Activated CD8-positive, alpha-beta memory T cell treated with anti-CD3 and anti-CD28 coated beads for 48 hours (primary cell): ENCODE results near the gene SIGLEC12.
"Not testable (repeated sequence)": the region's sequence is repeated elsewhere in the genome, so short reads cannot be mapped to it uniquely, and the experiment has no call there.

Source experiments
- DNase-seq, 3 experiments: peaks; one replicate each; pipeline ENCODE4 v3.0.0-alpha.2; 2020; ENCODE audit warnings: low read depth in 2 of 3, low spot score in 2 of 3

SIGLEC12 gene

GRCh38 chr19:51460164-51460992 is 41.2 kb downstream of the SIGLEC12 start:
- DNase-seq = no peak

- DNase-seq = no peak
Measured at GRCh38 chr19:51458899-51459505, 42.6 kb downstream of the SIGLEC12 start.

- no peak for DNase-seq
Measured at GRCh38 chr19:51458051-51458645, 43.5 kb downstream of the SIGLEC12 start, which contains the start of gene SIGLEC8. SIGLEC8 (minus strand) TSS chr19:51458454; CDS start chr19:51458387, 67 bp downstream.

- no peak for DNase-seq
Measured at GRCh38 chr19:51457351-51458013, 44.1 kb downstream of the SIGLEC12 start.

- no peak for DNase-seq
Measured at GRCh38 chr19:51456541-51457290, 44.9 kb downstream of the SIGLEC12 start.

- no peak for DNase-seq
Measured at GRCh38 chr19:51450730-51451307, 50.8 kb downstream of the SIGLEC12 start.

GRCh38 chr19:51448411-51449016 is 53.1 kb downstream of the SIGLEC12 start:
- DNase-seq = no peak

GRCh38 chr19:51448011-51448410 is 53.6 kb downstream of the SIGLEC12 start:
- no peak for DNase-seq

- not testable (repeated sequence) for DNase-seq
Measured at GRCh38 chr19:51447510-51447909, 54.1 kb downstream of the SIGLEC12 start.

- peak; percentile 69 to 79 (median 78) for DNase-seq
Measured at GRCh38 chr19:51441410-51442390, 59.9 kb downstream of the SIGLEC12 start.
